ENCODE results near the gene IER3IP1.

DNA sequence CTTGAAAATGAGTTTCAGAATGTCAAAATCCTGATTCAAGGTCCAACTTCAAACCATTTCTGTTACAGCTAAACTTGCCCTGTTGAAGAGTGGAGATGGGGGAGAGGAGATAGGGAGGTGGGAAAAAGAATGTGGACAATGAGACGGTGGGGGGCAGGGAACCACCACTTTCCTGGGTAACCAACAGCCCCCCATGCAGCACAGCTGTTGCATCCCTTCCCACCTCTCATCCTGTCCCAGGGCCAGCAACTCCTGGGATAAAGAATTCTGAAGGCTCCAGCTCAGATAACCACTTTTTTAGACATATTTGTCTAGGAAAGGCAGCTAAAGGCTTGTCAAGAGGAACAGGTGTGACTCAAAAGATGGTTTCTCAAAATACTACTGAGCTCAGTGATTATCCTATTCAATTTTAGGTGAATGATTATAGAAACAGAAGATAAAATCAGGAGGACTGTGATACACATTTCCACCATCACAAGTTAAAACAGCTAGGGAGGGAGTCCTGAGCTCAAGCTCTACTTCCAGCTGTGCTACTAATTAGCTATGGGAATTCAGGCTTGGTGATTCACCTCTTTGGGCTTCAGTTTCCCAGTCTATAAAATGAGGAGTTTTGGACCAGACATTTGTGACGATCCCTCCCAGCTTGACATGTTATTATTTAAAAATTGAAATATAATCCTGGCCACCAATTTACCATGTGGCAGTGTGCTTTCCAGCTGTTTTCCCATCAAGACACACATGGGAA, 62.2 kb downstream of the IER3IP1 start:
- TF ChIP-seq, protein P1, sequence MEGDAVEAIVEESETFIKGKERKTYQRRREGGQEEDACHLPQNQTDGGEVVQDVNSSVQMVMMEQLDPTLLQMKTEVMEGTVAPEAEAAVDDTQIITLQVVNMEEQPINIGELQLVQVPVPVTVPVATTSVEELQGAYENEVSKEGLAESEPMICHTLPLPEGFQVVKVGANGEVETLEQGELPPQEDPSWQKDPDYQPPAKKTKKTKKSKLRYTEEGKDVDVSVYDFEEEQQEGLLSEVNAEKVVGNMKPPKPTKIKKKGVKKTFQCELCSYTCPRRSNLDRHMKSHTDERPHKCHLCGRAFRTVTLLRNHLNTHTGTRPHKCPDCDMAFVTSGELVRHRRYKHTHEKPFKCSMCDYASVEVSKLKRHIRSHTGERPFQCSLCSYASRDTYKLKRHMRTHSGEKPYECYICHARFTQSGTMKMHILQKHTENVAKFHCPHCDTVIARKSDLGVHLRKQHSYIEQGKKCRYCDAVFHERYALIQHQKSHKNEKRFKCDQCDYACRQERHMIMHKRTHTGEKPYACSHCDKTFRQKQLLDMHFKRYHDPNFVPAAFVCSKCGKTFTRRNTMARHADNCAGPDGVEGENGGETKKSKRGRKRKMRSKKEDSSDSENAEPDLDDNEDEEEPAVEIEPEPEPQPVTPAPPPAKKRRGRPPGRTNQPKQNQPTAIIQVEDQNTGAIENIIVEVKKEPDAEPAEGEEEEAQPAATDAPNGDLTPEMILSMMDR (conservative IDR thresholded peaks at IDR 0.05; ENCODE audit: low read length): no peak
- no peak for TF ChIP-seq EZH2phosphoT487 (IDR thresholded peaks at IDR 0.05; ENCODE audit: borderline replicate concordance, low read depth, low read length)
